HFF-Myc (cell line): ENCODE results near the gene SDF2L1.

Experiments used
- DNase-seq: peaks from one replicate; pipeline ENCODE4 v3.0.0-alpha.2; 2011; ENCODE audit warnings: low read depth; ENCODE audit errors: extremely low read depth
- H3K4me3 ChIP-seq: replicated peaks from 2 replicates; pipeline ENCODE4 v1.5.1; 2011; ENCODE audit warnings: low read depth, mild to moderate bottlenecking, control low read depth, low read length
- CTCF ChIP-seq: IDR thresholded peaks from 2 replicates; pipeline ENCODE4 v1.5.1; 2012; ENCODE audit warnings: mild to moderate bottlenecking, low read depth, low read length, control low read depth; ENCODE audit errors: missing control alignments

SDF2L1 gene

GRCh38 chr22:21659864-21660525, 17.9 kb downstream of the SDF2L1 start:
- no peak overlapping the region for H3K4me3 ChIP-seq
- no peak for DNase-seq
- no peak for TF ChIP-seq CTCF

- H3K4me3 ChIP-seq, result no peak overlapping the region
- no peak for TF ChIP-seq CTCF
- DNase-seq, result no peak
These were observed 18.8 kb downstream of the SDF2L1 start for GRCh38 chr22:21660904-21661303.

- no peak for DNase-seq
- no peak overlapping the region for H3K4me3 ChIP-seq
- no peak for TF ChIP-seq CTCF
These were observed 19.9 kb downstream of the SDF2L1 start for GRCh38 chr22:21661991-21662390.

DNA sequence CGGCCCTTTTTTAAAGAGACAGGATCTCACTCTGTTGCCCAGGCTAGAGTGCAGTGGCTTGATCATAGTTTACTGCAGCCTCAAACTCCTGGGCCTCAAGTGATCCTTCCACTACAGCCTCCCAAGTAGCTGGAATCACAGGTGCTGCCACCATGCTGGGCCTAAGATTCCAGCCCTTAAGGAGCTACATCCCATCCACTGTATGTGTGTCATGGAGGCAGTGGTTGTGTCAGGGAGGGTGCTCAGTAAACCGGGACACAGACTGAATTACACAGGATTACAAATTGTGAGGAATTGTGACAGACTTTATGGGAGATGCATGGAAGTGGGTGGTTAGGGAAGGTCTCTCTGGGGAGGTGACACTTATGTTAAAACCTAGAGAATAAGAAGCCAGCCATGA, 21.6 kb downstream of the SDF2L1 start:
- DNase-seq, result no peak
- no peak for TF ChIP-seq CTCF
- no peak overlapping the region for H3K4me3 ChIP-seq

DNA sequence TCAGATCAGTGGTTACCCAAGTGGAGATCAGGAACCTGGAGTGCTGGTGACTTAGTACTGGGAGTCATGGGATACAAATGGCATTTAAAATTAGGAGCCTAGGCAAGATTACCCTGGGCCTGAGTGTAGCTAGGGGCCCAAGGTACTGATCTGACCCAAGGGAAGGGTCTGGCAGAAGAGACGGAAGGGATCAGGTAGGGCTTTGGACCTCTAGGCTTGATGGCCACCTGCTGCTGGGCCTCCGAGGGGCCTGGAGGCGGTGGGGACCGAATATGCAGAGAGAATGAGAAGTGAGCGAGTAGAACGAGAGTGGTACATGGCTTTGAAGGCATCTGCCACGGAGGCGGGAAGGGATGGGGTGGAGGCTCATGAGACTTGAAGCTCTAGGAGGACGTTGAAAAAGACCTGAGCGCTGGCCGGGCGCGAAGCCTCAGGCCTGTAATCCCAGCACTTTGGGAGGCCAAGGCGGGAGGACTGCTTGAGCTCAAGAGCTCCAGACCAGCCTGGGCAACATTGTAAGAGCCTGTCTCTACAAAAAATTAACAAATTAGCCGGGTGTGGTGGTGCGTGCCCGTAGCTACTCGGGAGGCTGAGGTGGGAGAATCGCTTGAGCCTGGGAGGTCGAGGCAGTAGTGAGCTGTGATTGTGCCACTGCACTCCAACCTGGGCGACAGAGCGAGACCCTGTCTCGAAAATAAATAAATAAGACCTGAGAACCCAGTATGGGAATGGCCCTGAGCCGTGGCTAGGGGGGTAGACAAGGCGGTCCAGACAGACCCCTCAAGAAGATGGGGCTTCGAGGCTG, 23.1 kb downstream of the SDF2L1 start:
- DNase-seq, result no peak
- H3K4me3 ChIP-seq, result peak overlapping the region; percentile 94
- no peak for TF ChIP-seq CTCF

GRCh38 chr22:21666786-21667185, 24.7 kb downstream of the SDF2L1 start:
- no peak for DNase-seq
- H3K4me3 ChIP-seq, result peak overlapping the region; percentile 94
- no peak for TF ChIP-seq CTCF
